Stimulated activated naive B cell treated with anti-CD40 and anti-IgM and Interleukin-4, amounts not matched to agents 10 μg/mL and 1 μg/mL and 100 μg/mL, for 72 hours (primary cell): ENCODE results near the gene TFF2.

Source experiments
- ATAC-seq, 2 donors: fragments of 150-1000 bp; cut with Tn5 transposase; replicated peaks; 2 replicates each; pipeline ENCODE4 v1.10.0; 2021; ENCODE audit warnings: moderate library complexity in 1 of 2
- DNase-seq: peaks from one replicate; pipeline ENCODE4 v3.0.0; 2021
- H3K27ac Mint-ChIP-seq: one replicate; pipeline ENCODE4 v1.8.0; 2022; ENCODE audit warnings: mild to moderate bottlenecking, mixed read lengths
- H3K27me3 Mint-ChIP-seq, 2 donors: one replicate each; pipeline ENCODE4 v1.8.0; 2022; ENCODE audit warnings: mixed read lengths in 2 of 2
- H3K36me3 Mint-ChIP-seq, 2 donors: one replicate each; pipeline ENCODE4 v1.8.0; 2022; ENCODE audit warnings: mixed read lengths in 2 of 2, mild to moderate bottlenecking in 1 of 2
- H3K4me1 Mint-ChIP-seq, 2 donors: one replicate each; pipeline ENCODE4 v1.8.0; 2022; ENCODE audit warnings: mixed read lengths in 2 of 2, mild to moderate bottlenecking in 1 of 2
- H3K4me3 Mint-ChIP-seq, 2 donors: one replicate each; pipeline ENCODE4 v1.8.0; 2022; ENCODE audit warnings: mild to moderate bottlenecking in 2 of 2, mixed read lengths in 2 of 2, moderate library complexity in 1 of 2
- H3K9me3 Mint-ChIP-seq, 2 donors: one replicate each; pipeline ENCODE4 v1.8.0; 2022; ENCODE audit warnings: mixed read lengths in 2 of 2, mild to moderate bottlenecking in 1 of 2

The TFF2 gene

DNA sequence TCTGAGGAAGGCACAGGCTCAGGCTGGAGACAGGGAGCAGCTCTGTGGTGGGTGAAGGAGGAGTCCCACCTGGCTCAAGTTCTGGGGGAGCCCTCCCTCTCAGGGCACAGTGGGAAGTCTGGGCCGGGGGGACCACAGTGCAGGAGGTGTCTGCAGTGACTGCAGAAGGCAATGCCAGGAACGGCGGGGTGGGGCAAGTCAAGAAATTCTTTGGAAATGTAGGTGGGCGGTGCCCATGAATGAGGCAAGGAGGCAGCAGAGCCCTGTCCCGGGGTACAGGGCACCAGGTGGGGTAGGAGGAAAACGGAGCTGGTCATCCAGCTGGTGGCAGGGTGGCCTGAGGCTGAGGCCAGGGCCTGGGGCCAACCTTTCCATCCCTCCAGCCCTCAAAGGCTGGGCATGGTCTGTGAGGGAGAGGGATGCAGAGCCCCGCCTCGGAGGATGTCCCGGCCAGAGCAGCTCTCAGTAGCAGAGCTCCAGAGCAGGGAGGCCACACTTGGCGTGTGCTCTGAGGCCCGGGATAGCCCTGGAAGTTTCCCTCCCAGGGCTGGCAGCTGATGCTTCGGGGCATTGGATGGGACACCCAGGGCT is 40.3 kb downstream of the TFF2 start:
- H3K27ac Mint-ChIP-seq, result no peak overlapping the region
- no peak overlapping the region for H3K4me3 Mint-ChIP-seq

GRCh38 chr21:42309753-42310213 is 41.0 kb downstream of the TFF2 start:
- no peak overlapping the region for H3K4me3 Mint-ChIP-seq
- H3K27me3 Mint-ChIP-seq, result peaks cover 27 to 45% of the 10 kb centered on the region in 2 donors
- DNase-seq (peak; percentile 38), ATAC-seq (peak; percentile 83 to 84)
- H3K27ac Mint-ChIP-seq, result no peak overlapping the region
- no peaks in the 10 kb centered on the region for H3K36me3 Mint-ChIP-seq
- peaks cover 0 to 7% of the 10 kb centered on the region in 2 donors for H3K4me1 Mint-ChIP-seq
- H3K9me3 Mint-ChIP-seq, result no peaks in the 10 kb centered on the region

More for the DNA sequence above, 40.3 kb downstream of the TFF2 start:
- ATAC-seq (no peak), DNase-seq (no peak)
- Mint-ChIP-seq H3K4me1 (peaks cover 0 to 7% of the 10 kb centered on the region in 2 donors), H3K9me3 (no peaks in the 10 kb centered on the region), H3K36me3 (no peaks in the 10 kb centered on the region), H3K27me3 (peaks cover 27 to 45% of the 10 kb centered on the region in 2 donors)

DNA sequence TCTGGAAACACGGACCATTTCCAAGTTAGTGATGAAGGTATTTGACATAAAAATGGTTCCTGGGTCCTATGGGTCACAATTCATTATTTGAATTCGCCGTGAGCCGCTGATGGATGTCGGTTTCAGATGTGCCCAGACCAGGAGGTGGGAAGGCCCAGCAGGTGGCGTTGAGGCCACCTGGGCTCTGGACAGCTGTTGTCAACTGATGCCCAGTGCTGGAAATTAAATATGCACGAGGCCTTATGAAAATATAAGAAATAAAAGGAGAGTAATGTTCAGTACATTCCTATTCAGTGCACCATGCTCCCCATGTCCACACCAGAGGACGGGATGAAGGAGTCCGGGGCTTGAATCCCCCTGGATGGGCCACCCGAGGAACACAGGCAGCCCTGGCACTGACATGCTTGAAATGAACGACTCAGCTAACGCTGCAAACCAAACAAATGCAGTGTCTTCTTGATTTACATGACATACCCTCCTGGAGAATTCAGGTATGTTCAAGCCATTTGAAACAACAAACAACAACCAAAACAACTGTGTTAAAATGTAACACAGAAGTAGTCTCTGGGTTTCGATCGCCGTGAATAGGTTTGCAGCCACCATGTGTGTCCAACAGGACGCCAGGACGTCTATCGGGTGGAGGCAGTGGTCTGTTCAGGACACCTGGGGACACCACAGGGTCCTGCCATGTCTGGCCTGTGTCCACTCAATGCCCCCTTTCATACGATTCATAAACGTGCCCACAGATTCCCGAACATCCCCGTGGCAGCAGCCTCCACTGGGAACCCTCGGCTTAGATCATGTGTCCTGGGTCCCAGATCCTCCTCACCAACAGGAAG is 41.7 kb downstream of the TFF2 start:
- Mint-ChIP-seq H3K9me3 (no peaks in the 10 kb centered on the region), H3K36me3 (no peaks in the 10 kb centered on the region), H3K27me3 (peaks cover 27 to 45% of the 10 kb centered on the region in 2 donors), H3K4me3 (no peak overlapping the region), H3K4me1 (peaks cover 0 to 7% of the 10 kb centered on the region in 2 donors), H3K27ac (no peak overlapping the region)
- DNase-seq, result no peak
- no peak for ATAC-seq

GRCh38 chr21:42308161-42308913 is 42.5 kb downstream of the TFF2 start:
- Mint-ChIP-seq H3K27ac (no peak overlapping the region), H3K4me1 (peaks cover 0 to 7% of the 10 kb centered on the region in 2 donors), H3K4me3 (no peak overlapping the region), H3K36me3 (no peaks in the 10 kb centered on the region), H3K27me3 (peaks cover 27 to 45% of the 10 kb centered on the region in 2 donors), H3K9me3 (no peaks in the 10 kb centered on the region)
- DNase-seq, result no peak
- no peak for ATAC-seq

DNA sequence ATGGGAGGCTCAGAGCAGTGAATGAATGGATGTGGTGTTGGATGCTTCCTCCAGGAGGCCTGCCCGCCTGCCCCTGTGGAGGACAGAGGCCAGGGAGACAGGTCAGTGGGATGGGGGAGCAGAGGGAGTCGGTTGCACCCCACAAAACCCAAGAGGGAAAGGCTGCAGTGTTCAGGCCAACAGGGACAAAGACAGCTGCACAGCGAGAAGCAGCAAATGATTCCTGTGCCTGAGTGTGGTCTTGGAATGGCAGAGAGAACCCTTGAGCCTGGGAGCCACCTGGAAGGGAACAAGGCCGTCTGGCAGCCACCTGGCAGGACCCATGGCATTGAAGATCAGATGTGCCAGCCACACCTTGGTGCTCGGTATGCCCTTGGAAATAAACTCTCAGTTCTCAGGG is 43.7 kb downstream of the TFF2 start:
- no peak for ATAC-seq
- no peaks in the 10 kb centered on the region for H3K9me3 Mint-ChIP-seq
- peaks cover 0 to 7% of the 10 kb centered on the region in 2 donors for H3K4me1 Mint-ChIP-seq
- peaks cover 27 to 45% of the 10 kb centered on the region in 2 donors for H3K27me3 Mint-ChIP-seq
- H3K27ac Mint-ChIP-seq, result no peak overlapping the region
- H3K4me3 Mint-ChIP-seq, result no peak overlapping the region
- no peak for DNase-seq
- H3K36me3 Mint-ChIP-seq, result no peaks in the 10 kb centered on the region

GRCh38 chr21:42306366-42307035 is 44.3 kb downstream of the TFF2 start:
- Mint-ChIP-seq H3K27me3 (peaks cover 27 to 45% of the 10 kb centered on the region in 2 donors), H3K4me3 (no peak overlapping the region), H3K9me3 (no peaks in the 10 kb centered on the region), H3K36me3 (no peaks in the 10 kb centered on the region), H3K4me1 (peaks cover 0 to 7% of the 10 kb centered on the region in 2 donors), H3K27ac (no peak overlapping the region)
- ATAC-seq (no peak), DNase-seq (no peak)

DNA sequence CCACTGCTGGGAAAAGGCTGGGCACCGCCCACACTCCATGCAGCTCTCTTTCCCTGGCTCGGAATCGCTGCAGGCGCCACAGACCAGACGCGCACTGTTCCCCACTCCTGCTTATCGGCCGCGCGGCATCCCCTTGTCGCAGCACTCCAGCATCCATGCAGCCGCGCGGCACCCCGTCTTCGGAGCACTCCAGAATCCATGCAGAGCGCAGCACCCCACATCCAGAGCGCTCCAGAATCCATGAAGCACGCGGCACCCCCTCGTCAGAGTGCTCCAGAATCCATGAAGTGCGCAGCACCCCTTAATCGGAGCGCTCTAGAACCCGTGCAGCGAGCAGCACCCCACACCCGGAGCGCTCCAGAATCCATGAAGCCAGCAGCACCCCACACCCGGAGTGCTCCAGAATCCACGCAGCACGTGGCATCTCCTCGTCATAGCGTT is 45.1 kb downstream of the TFF2 start:
- no peaks in the 10 kb centered on the region for H3K9me3 Mint-ChIP-seq
- H3K36me3 Mint-ChIP-seq, result no peaks in the 10 kb centered on the region
- peak overlapping the region; percentile 65 for H3K27ac Mint-ChIP-seq
- no peak overlapping the region for H3K4me3 Mint-ChIP-seq
- peaks cover 0 to 7% of the 10 kb centered on the region in 2 donors for H3K4me1 Mint-ChIP-seq
- no peak for DNase-seq
- H3K27me3 Mint-ChIP-seq, result peaks cover 27 to 45% of the 10 kb centered on the region in 2 donors
- ATAC-seq, result no peak

DNA sequence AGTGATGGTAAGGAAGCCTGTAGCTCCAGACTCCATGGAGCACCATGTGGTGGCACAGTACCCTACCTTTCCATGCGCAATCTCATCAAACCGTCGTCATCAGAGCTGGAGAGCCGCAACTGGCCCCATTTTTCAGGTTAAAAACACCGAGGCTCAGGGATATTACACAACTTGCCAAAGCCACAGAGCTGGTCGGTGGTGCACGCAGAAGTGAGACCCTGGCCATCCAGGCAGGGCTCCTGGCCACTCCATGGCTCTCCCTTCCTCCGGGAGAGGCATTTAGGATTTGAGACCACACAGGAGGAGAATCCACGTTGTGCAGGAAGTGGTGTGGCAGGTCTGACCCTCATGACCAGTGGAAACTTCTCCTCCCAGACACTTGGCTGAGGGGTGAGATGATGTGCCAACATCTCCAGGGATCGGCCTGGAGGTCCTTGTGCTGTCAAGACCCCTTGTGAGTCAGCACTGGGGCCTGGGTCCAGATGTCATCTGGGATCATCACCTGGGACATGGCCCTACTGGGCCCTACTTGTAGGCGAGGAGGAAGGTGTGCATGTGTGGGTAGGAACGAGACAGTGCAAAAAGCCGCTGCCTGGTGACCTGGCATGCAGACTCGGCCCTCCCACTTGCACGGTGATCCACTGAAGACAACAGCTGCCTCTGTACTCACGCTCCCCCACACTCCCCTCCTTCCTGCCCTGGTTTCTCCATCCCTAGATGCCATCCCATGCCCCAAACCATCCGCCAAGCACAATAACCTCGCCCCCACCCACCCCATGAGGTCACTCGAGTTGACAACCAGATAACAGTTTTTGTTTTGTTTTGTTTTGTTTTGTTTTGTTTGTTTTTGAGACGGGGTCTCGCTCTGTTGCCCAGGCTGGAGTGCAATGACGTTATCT is 46.0 kb downstream of the TFF2 start:
- Mint-ChIP-seq H3K27ac (no peak overlapping the region), H3K27me3 (peaks cover 24 to 36% of the 10 kb centered on the region in 2 donors), H3K36me3 (no peaks in the 10 kb centered on the region), H3K4me1 (peaks cover 2 to 5% of the 10 kb centered on the region in 2 donors), H3K4me3 (no peak overlapping the region), H3K9me3 (no peaks in the 10 kb centered on the region)
- DNase-seq (no peak), ATAC-seq (no peak)

DNA sequence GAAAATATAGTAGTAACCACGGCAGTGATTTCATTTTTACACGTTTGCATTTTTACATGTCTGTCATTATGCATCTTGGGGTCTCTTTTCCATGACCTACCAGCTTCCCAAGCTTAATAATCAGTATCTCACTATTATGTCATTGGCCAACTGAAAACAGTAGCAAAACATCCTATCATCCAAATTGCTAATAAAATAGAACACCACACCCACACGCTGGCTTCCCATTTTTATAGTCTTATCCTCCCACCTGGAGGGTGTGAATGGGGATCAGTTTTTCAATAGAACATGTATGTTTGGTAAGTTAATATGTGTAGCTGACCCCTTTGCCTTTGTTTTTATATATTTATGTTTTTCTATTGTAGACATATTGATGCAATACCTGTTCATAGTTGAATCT is 47.4 kb downstream of the TFF2 start:
- ATAC-seq, result no peak
- Mint-ChIP-seq H3K9me3 (no peaks in the 10 kb centered on the region), H3K27me3 (peaks cover 20 to 23% of the 10 kb centered on the region in 2 donors), H3K4me1 (peaks cover 0 to 2% of the 10 kb centered on the region in 2 donors), H3K36me3 (no peaks in the 10 kb centered on the region), H3K4me3 (no peak overlapping the region), H3K27ac (no peak overlapping the region)
- no peak for DNase-seq

GRCh38 chr21:42302794-42303193 is 48.0 kb downstream of the TFF2 start:
- no peak for DNase-seq
- Mint-ChIP-seq H3K36me3 (no peaks in the 10 kb centered on the region), H3K27me3 (peaks cover 14 to 17% of the 10 kb centered on the region in 2 donors), H3K27ac (no peak overlapping the region), H3K4me3 (no peak overlapping the region), H3K9me3 (no peaks in the 10 kb centered on the region), H3K4me1 (peaks cover 0 to 2% of the 10 kb centered on the region in 2 donors)
- ATAC-seq, result no peak

DNA sequence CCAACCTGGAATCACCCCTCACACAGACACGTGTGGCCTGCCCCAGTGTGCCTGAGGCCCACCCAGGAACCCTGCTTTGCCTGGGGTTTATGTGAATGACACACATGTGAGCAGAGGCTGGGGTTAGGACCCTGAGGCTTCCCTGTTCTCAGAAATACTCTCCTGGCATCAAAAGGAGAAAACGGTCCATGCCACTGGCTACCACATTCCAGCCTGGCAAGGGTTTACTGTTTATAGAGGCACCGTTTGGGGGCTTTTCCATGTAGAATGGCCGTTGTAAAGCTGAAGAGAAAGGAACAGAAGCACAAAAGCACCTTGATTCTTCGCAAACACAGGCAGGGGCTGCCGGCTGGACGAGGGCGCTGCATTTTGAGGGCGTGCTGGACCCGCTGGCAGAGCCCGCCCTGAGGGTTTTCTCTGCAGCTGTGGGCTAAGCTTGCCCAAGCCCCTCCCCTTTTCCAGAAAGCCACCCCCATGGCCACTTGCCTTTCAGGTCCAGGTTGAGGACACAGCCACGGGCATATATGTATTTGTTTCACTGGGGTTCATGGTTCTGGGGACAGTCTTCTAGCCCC is 48.6 kb downstream of the TFF2 start:
- peaks cover 13 to 14% of the 10 kb centered on the region in 2 donors for H3K27me3 Mint-ChIP-seq

GRCh38 chr21:42301371-42302075 is 49.3 kb downstream of the TFF2 start:
- no peak for ATAC-seq
- Mint-ChIP-seq H3K36me3 (peaks cover 2 to 3% of the 10 kb centered on the region in 2 donors), H3K9me3 (no peaks in the 10 kb centered on the region), H3K27me3 (peaks cover 7% of the 10 kb centered on the region in 2 donors), H3K27ac (no peak overlapping the region), H3K4me3 (no peak overlapping the region), H3K4me1 (peaks cover 0 to 2% of the 10 kb centered on the region in 2 donors)
- DNase-seq, result no peak

More for the DNA sequence above, 48.6 kb downstream of the TFF2 start:
- ATAC-seq (no peak), DNase-seq (no peak)
- Mint-ChIP-seq H3K9me3 (no peaks in the 10 kb centered on the region), H3K4me1 (peaks cover 0 to 2% of the 10 kb centered on the region in 2 donors), H3K36me3 (peaks cover under 1 to 1% of the 10 kb centered on the region in 2 donors), H3K4me3 (no peak overlapping the region), H3K27ac (no peak overlapping the region)
